Left lobe of liver (tissue), 2 donors: ENCODE data around the gene UROD. TPM values are rescaled to one million over a fixed set of nuclear protein-coding genes. Genes with fewer than 3 reads are reported as not detected.

Source experiments
- ATAC-seq: fragments of 200-7000 bp; cut with Tn5 transposase; one replicate; pipeline ENCODE4 v1.9.1; 2020; ENCODE audit warnings: mild to moderate bottlenecking, moderate library complexity
- DNase-seq: peaks from one replicate; pipeline ENCODE4 v3.0.0-alpha.2; 2020; ENCODE audit warnings: low spot score
- total RNA-seq: library from RNA; stranded (reverse); gene quantifications from one replicate; pipeline ENCODE4 v1.2.1, GENCODE V29; 2021
- donor health status: DM: no; HTN: no; CAD: no; lungs with moderate emphysema.
- donor health status: DM: no; HTN: yes; CAD: no.

Gene UROD
- total RNA-seq, 1 donor from 2014 or later = 76.5 TPM

GRCh38 chr1:45008076-45008475, 4.0 kb upstream of the UROD start:
- no peak for DNase-seq
- no peak for ATAC-seq

DNA sequence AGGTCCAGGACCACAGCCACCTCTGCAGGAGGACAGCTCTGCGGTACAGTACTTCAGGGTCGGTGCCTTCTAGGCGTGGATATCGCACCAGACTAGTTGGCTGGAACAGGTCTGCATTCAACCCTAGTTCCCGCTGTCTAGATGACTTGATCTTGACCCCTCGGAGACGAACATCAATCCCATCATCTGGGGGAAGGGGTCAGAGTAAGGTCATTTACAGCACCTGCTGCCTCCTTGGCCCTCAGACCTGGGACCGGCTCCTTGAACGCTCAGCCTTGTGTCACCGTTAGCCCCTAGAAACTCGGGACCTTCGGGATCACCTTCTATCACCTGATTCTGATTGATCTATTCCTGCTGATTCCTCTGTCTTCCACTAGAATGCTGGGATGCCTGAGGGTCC, 3.5 kb upstream of the UROD start:
- DNase-seq = no peak
- ATAC-seq = no peak

DNA sequence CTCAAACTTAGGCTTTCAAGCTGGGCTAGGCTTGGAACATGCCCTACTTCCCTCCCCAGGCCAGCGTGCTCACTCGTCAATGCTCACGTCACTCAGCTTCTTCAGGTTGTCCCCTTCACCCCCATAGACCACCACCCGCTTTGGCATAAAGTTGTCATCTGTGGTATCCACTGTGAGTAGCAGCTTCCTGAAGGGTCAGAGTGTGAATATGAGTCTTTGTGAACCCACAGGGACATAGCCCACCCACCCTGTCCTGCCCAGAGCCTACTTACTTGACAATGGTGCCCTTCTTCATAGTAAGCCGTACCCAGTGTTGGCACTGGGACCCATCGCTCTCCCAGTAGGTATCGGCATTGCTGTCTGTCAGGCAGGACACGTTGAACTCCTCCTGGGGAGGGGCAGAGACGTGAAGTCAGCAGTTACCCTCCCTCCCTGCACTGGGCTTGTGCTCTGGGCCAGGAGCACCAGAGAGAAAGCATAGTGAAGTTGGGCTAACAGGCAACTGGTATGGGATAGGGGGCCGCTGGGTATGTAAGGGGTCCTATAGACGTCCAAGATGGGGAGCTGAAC, 2.7 kb upstream of the UROD start:
- ATAC-seq (no peak), DNase-seq (no peak)

DNA sequence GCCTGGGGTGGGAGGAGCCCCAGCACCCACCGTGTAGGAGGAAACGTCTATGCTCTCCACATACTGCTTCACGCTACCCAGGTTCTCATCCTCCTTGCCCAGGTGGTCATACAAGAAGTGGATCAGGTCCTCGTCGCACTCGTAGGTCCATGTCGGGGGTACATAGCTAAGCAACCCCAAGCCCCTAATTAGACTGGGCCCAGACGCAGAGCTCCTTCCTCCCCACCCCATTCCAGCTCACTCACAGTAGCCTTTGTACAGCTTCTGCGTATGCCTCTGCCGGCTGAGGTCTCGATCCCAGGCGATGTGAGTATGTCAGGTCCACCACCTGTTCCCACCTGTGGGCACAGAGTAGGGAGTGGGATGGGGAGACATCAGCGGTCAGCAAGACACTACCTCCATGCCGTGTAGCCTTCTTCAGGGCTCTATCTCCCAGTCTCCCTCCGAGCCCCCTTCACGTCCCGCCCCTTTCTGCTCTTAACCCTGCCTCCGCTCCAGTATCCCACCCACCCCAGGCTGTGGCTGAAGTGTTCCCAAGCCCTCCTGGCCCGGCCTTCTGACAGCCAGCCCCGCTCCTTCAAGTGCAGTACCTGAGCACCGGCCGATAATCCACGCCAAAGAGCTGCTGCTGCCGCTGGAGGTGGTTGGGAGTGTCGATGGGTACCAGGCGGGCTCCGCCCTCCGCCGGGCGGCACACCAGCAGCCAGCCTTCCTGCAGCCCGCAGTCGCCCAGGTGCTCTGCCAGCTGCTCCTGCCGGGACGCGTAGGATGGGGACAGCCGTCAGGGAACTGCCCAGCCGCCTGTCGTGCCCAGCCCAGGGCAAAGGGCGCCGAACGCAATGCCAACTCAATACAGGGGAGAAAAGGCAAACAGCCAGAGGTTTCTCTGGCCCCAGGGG, 1.8 kb upstream of the UROD start:
- ATAC-seq = peak; percentile 66
- DNase-seq = peak; percentile 79

- ATAC-seq (peak; percentile 83), DNase-seq (peak; percentile 90)
Observed at GRCh38 chr1:45010855-45011811, 921 bp upstream of the UROD start, which contains the start of gene HECTD3. TSS of gene HECTD3 (minus strand) at chr1:45011324. CDS start at chr1:45011257, 67 bp downstream.

DNA sequence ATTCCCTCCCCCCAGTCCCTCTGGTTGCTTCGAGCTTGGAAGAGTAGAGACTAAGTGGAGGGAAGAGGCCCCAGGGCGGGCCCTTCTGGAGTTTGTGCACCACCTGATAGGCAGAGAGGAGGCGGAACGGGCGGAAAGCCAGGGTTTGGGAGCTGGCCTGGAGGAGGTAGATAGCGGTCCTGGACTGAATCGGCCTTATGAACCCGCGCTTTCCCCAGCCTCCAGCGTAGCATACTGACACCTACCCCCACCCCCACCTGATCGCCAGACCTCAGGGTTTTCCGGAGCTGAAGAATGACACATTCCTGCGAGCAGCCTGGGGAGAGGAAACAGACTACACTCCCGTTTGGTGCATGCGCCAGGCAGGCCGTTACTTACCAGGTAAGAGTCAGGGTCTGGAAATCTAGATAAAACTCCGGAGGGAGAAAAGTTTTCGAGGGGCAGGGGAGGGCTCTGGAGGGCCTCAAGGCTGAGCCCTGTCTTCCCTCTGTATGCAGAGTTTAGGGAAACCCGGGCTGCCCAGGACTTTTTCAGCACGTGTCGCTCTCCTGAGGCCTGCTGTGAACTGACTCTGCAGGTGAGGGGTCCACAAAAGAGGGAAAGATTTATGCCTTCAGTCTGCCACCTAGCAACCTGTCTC, 705 bp downstream of the UROD start:
- ATAC-seq = peak; percentile 72
- DNase-seq = peak; percentile 94

DNA sequence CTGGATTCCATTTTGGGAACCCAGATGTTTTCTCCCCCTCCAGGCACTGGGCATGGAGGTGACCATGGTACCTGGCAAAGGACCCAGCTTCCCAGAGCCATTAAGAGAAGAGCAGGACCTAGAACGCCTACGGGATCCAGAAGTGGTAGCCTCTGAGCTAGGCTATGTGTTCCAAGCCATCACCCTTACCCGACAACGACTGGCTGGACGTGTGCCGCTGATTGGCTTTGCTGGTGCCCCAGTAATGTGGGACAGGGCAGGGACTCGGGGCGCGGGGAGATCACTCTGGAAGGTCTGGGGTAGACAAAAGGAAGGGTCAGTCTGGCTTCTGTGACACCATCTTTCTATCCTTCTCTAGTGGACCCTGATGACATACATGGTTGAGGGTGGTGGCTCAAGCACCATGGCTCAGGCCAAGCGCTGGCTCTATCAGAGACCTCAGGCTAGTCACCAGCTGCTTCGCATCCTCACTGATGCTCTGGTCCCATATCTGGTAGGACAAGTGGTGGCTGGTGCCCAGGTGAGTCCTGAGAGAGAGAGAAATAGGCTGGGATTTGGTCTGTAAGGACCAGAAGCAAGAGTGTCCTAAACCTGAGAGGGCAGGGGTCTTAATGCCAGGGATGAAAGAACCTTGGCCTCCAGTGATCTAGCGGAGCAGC, 1.6 kb downstream of the UROD start:
- ATAC-seq (no peak), DNase-seq (no peak)

DNA sequence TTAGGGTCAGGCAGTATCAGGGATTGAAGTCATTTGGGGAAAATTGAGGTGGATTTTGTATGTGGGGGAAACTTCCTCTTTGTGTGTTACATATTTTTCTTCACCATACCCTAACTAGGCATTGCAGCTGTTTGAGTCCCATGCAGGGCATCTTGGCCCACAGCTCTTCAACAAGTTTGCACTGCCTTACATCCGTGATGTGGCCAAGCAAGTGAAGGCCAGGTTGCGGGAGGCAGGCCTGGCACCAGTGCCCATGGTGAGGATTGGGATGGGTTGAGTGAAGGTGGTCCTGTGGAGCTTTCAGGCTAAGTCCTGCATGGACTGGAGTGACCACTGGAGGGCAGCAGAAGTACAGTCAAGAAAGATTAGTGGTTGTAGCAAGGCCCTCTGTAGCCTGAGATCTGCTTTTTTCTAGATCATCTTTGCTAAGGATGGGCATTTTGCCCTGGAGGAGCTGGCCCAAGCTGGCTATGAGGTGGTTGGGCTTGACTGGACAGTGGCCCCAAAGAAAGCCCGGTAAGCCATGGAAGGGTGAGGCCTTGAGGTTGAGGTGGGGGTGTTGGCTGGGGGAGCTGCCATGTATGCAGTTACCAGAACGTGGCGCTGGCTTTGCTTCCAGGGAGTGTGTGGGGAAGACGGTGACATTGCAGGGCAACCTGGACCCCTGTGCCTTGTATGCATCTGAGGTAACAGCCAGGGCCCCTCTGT, 2.4 kb downstream of the UROD start:
- peak; percentile 69 for DNase-seq
- ATAC-seq = no peak

GRCh38 chr1:45015683-45016082, 3.6 kb downstream of the UROD start:
- DNase-seq = no peak
- ATAC-seq = no peak

GRCh38 chr1:45016090-45016697, 4.1 kb downstream of the UROD start:
- DNase-seq (peak; percentile 3), ATAC-seq (no peak)

DNA sequence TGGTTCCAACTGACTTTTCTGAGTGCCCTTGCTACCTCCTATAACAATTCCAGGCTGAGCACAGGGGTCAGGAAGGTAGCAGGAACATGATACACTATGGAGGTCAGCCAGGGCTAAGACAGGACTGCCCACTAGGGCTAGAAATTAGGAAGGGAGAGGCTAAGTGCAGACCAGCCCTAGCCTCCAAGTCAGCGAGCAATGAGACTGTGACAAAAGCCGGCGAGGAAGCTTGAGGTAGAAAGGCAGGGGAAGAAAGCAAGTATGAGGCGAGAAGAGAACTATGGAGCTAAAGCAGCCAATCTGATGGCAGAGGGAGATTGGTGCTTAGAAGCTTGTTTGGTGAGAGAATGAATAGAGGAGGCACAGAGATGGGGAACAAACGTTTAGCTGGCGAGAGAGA, 4.7 kb downstream of the UROD start:
- peak; percentile 15 for DNase-seq

GRCh38 chr1:45018599-45019230, 6.7 kb downstream of the UROD start:
- ATAC-seq (peak; percentile 96), DNase-seq (peak; percentile 72)

More for the DNA sequence above, 4.7 kb downstream of the UROD start:
- no peak for ATAC-seq

DNA sequence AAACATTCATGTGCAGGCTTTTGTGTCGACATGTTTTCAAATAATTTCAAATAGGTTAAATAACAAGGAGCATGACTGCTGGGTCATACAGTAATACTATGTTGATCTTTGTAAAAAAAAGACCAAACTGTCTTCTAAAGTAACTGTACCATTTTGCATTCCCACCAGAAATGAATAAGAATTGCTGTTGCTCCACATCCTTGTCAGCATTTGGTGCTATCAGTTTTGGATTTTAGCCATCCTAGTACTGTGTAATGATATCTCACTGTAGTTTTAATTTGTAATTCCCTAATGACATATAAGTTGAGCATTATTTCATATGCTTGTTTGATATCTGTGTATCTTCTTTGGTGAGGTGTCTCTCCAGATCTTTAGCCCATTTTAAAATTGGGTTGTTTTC, 11.6 kb downstream of the UROD start:
- no peak for ATAC-seq
- no peak for DNase-seq

- no peak for ATAC-seq
- DNase-seq = no peak
Observed at GRCh38 chr1:45026446-45026845, 14.4 kb downstream of the UROD start.

DNA sequence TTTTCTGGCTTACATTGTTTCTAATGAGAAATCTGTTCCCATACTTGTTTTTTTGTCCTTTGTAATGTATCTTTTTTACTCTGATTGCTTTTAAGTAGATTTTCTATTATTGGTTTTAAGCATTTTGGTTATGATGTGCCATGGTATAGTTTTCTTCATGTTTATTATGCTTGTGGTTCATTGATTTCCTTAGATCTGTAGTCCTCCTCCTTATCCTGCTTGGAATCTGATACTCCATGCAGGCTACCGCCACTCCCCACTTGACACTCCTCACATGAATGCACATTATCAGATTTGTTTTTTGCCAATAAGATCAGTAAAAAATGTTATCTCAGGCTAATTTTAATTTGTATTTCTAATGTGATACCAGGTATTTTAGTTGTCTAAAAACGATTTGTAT, 20.8 kb downstream of the UROD start:
- DNase-seq = no peak
- ATAC-seq = no peak

- DNase-seq (no peak), ATAC-seq (no peak)
Observed at GRCh38 chr1:45033356-45033755, 21.3 kb downstream of the UROD start.

GRCh38 chr1:45035631-45036301, 23.7 kb downstream of the UROD start:
- ATAC-seq (no peak), DNase-seq (no peak)

- no peak for DNase-seq
Observed at GRCh38 chr1:45037456-45037855, 25.4 kb downstream of the UROD start.

More at GRCh38 chr1:45037456-45037855, 25.4 kb downstream of the UROD start:
- ATAC-seq = no peak
